ENCODE results near the gene CAPN11.

Gene CAPN11

DNA sequence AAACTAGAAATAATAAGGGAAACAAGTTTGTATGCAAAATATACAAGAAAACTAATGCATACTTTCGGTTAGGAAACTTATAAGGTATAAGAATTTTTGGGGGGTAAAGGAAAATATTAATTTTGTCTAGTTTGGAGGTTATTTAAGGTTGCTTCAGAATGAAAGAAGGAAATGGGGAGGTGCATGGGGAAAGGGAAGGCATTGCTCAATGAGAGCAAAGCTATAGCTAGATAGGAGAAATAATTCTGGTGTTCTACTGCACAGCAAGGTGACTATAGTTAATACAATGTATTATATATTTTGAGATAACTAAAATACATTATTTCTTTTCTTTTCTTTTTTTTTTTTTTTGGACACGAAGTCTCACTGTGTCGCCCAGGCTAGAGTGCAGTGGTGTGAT, 52.7 kb downstream of the CAPN11 start:
- DNase-seq (ENCODE audit: low read depth), result no peak

DNA sequence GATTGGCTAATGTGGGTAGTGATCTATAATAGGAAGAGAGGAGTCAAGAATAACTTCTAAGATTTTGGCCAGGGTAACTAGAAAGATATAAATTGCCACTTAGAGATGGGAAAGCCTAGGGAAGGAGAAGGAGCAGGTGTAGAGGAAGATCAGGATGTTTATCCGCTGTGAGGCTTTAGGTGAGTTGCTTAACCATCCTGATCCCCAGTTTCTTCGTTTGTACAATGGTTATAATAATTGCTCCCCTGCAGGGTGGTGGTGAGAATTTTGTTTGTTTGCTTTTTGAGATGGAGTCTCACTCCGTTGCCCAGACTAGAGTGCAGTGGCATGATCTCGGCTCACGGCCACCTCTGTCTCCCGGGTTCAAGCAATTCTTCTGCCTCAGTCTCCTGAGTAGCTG, 55.7 kb downstream of the CAPN11 start:
- no peak for DNase-seq (ENCODE audit: low read depth)

- no peak for DNase-seq (ENCODE audit: low read depth)
Observed at GRCh38 chr6:44216677-44217331, 58.2 kb downstream of the CAPN11 start, which contains the start of gene MYMX. TSS of gene MYMX (plus strand) at chr6:44216926. CDS start at chr6:44217472, 546 bp downstream.

DNA sequence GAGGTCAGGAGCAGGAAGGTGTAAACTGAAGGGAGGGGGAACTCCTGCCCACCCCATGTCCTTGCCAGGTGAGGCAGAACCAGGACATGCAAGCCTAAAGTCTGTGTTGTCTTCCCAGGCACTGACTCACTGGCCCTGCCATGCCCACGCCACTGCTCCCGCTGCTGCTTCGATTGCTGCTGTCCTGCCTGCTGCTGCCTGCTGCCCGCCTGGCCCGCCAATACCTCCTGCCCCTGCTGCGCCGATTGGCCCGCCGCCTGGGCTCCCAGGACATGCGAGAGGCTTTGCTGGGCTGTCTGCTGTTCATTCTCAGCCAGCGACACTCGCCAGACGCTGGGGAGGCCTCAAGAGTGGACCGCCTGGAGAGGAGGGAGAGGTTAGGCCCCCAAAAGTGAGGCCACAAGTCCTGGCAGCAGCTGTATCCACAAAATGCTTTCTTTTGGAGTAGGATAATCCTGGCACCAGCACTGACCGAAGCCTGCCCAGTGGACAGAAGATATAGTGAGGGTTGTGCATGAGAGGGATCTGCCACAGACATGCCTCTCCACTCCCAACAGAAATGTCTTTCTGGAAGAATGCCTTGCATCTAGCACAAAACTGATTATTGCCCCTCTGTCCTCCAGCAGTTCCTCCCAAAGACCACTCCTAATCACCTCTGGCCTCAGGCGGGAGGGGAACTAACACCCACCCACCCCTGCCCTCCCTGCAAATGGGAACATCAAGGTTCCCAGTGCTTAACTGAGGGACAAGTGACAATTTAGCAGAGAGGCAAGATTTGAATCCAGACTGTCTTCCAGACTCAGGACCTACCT, 58.9 kb downstream of the CAPN11 start:
- DNase-seq (ENCODE audit: low read depth), result no peak

DNA sequence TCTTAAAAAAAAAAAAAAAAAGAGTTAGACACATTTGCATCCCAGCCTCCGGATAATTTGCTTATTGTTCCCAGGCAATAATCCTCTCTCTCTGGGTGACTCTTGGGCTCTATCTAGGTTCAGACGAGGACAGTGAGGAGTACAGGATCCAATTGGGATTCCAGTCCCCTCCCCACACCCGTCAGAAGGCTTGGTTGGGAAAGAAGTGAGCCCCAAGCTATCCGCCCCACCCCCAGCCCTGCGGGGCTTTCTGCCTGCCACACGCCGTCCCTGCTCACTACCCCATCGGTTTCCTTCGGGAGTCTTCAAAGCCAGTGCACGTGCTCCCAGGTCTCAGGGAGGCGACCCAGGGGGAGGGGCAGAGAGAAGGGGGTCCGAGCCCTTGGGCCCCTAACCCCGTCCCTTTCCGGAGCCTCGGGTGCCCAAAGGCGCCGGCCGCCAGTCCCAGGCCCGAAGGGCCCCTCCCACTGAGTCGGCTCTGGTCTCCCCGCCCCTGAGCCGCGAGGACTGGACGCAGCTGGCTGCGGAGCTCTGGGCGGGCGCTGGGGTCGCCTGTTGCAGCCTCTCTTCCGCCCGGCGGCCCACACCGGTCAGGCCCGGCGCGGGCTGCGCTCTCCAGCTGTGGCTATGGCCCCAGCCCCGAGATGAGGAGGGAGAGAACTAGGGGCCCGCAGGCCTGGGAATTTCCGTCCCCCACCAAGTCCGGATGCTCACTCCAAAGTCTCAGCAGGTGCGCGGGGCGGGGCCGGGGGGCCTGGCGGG, 60.6 kb downstream of the CAPN11 start:
- peak; percentile 22 for DNase-seq (ENCODE audit: low read depth)

DNA sequence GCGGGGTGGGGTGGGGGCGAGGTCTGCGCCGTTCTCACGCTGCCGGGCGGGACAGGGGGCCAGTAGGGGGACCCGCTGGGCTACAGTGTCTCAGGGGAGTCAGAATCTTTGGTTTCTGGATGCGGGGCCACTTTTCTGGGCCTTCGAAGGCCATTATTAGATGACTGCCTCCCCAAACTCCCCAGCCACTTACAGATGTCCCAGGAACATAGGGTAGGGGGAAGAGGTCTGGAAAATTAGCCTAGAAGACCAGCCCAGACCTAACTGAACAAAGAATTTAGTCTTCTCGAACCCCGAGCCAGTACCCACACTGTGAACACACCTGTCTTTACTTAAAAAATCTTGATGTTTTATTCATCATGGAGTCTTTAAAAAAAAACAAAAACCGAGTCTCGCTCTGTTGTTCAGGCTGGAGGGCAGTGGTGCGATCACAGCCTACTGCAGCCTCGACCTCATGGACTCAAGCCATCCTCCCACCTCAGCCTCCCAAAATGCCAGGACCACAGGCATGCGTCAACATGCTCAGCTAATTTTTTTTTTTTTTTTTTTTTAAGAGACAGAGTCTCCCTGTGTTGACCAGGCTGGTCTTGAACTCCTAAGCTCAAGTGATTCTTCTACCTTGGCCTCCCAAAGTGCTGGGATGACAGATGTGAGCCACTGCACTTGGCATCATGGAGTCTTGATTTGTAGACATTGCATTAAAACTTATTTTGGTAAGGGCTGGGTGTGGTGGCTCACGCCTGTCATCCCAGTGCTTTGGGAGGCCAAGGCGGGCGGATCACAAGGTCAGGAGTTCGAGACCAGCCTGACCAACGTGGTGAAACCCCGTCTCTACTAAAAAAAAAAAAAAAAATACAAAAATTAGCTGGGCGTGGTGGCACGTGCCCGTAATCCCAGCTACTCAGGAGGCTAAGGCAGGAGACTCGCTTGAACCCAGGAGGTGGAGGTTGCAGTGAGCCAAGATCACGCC, 61.5 kb downstream of the CAPN11 start:
- DNase-seq (ENCODE audit: low read depth), result no peak

DNA sequence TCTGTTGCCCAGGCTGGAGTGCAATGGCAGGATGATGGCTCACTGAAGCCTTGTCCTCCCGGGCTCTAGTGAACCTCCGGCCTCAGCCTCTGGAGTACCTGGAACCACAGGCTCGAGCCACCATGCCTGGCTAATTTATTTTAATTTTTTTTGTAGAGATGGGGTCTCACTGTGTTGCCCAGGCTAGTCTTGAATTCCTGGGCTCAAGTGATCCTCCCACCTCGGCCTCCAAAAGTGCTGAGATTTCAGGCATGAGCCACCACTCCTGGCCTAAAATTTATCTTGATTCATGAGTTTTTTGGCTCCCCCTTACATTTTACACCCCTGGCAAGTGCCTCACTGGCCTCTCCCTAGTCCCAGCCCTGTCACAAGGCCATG, 62.3 kb downstream of the CAPN11 start:
- no peak for DNase-seq (ENCODE audit: low read depth)

DNA sequence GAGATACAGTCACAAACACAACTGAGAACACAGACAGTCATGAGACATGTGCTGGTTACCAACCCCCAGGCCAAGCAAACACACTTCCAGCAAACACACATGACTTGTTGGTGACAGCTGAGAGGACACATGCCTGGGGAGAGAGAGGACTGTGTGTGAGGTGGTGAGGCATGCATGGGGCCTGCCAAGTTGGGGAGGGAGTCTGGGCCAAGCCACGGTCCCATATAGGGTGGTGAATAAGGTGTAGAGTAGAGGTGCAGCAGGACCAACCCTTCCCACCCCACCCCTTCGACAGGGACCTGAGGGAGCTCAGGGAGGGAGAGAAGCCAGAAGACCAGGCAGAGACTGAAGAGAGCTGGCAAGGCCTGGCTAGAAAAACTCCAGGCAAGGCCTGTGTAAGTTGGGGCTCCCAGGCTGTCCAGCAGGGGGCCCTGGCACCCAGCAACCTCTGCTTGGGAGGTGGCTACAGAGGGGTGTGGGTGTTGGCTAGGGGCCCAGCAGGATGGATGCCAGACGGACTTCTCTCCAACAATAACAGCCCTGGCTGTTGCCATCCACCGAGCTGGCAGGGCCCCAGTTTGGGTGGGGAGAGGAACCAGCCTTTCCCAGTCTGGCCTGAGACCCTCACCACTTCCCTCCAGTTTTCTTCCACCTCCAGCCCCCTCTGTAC, 62.8 kb downstream of the CAPN11 start:
- DNase-seq (ENCODE audit: low read depth), result peak; percentile 75

DNA sequence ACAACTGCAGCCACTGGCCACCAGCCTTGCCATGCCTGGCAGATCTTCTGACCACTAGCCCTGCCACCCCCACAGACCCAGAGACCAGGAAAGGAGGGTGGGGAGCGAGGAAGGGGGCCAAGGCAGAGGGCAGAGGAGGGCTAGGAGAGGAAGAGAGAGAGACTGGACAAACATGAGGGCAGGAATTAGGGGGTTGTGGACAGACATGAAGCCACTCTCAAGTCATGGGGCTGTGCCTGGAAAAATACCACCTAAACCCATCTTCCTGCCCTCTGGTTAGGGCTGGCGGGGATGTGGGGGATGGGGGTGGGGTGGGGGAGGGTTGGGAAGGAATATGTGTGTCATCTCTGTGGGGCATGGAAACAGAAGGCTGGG, 63.3 kb downstream of the CAPN11 start:
- no peak for DNase-seq (ENCODE audit: low read depth)

- DNase-seq (ENCODE audit: low read depth), result no peak
Observed at GRCh38 chr6:44222486-44223318, 64.1 kb downstream of the CAPN11 start.

DNA sequence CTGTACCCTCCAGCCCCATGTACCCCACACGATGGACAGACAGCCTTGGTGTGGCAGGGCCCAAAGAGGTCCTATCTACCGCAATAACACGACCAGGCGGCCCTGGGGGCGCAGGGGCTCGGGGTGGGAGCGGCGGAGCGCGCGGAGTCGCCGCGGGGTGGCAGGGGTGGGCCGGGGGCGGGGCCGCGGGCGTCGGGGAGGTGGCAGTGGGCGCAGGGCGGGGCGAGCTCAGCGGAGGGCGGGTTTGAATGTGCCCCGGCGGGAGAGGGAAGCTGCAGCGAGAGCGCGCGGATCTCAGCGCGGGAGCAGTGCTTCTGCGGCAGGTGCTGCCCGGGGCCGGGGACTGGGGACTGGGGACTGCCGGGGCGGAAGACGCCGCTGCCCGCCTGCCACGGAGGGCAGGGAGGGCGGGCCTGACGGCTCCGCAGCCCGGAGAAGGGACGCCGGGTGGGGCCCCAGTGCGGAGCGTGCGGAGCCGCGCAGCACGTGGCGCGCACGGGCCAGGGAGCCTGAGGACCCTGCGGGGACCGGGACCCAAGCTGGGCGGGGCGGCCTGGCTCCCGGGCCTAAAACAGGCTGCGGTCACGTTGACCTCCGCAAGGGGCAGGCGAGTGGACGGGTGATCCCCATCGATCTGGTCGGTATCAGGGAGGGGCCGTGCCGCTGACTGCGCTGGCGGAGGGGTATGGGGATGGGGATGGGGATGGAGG, 64.9 kb downstream of the CAPN11 start, which contains the start of gene SLC29A1:
TSS of gene SLC29A1 (plus strand) at position 277 of the 710 bp plus-strand sequence. CDS start 3,719 bp downstream, outside the sequence.
- peak; percentile 81 for DNase-seq (ENCODE audit: low read depth)

GRCh38 chr6:44224029-44224964, 65.7 kb downstream of the CAPN11 start:
- DNase-seq (ENCODE audit: low read depth), result no peak

DNA sequence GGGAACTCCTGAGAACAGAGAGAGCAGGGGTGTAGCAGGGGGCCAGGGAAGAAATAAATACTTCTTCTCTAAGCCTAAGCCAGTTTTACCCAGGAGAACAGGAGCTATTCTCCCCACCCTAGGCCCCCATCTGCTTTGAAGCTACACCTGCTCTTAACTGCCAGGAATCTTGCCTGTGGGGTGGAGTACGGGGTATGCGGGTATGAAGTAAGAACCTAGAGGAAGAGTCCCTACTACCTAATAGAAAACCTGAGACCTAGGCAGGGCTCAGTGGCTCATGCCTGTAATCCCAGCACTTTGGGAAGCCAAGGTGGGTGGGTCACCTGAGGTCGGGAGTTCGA, 66.3 kb downstream of the CAPN11 start:
- DNase-seq (ENCODE audit: low read depth), result no peak

DNA sequence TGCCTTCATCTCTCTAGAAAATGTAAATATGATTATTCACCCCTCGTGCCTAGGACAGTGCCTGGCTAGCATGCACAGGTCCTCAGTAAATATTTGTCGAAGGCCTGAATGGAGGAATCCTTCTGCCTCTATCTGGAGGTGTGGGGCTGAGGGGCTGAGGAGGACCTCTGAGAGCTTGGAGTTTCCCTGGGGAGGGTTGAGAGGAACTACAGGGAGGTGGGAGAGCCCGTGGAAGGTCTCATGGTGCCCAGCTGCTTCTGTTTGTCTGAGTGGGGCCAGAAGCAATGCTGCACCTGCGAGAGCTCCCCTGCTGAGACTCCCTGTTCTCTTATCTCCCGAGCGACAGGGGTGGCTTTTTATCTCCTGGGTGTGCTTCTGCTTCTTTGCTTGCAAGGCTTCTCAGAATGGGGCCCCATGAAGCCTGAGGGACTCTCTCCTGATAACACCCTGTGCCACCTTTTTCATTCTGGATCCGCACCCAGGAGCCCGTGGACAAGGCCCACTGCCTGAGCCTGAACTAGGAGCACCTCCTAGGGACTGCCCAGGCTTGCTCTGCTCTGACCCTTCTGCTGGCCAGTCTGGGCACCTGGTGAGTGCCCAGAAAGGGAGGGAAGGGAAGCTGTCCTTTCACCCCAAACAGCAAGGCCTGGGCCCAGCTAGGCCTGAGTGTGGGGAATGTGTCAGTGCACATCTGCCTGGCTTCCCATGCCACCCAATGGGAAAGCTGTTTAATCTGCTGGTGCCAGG, 67.1 kb downstream of the CAPN11 start:
- no peak for DNase-seq (ENCODE audit: low read depth)

- DNase-seq (ENCODE audit: low read depth), result no peak
Observed at GRCh38 chr6:44226368-44227147, 67.9 kb downstream of the CAPN11 start.

DNA sequence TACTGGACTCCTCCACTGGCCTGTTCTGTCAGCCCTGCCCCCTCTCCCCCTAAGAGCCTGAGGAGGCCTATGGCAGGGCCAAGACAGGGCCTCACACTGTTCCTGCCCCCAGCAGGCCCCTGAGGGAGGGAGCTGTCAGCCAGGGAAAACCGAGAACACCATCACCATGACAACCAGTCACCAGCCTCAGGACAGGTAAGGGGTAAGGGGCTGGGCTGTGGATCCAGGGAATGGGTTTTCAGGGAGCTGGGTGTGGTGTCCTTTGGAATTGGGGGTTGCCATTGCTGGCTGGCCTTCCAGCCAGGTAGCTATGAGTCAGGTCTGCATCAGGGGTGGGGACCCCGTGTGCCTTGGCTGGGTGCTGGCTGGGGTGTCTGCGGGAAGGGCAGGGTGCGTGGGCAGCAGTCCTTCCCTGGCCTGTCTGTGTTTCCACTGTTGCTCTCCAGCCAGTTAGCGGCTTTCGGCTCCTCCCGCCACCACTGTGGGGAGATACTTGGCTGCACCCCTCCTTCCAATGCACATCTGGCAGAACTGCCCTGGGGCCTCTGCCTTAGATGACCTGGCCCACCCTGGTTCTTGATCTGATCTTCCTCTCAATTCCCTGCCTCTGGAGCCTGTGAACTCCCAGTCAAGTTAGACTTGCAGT, 68.7 kb downstream of the CAPN11 start:
- no peak for DNase-seq (ENCODE audit: low read depth)

All from activated T-cell treated with anti-CD3 and anti-CD28 coated beads for 48 hours (primary cell).